ENCODE data around the gene CHEK2.
"Not testable (repeated sequence)": the region's sequence is repeated elsewhere in the genome, so short reads cannot be mapped to it uniquely, and the experiment has no call there.

CHEK2 gene

DNA sequence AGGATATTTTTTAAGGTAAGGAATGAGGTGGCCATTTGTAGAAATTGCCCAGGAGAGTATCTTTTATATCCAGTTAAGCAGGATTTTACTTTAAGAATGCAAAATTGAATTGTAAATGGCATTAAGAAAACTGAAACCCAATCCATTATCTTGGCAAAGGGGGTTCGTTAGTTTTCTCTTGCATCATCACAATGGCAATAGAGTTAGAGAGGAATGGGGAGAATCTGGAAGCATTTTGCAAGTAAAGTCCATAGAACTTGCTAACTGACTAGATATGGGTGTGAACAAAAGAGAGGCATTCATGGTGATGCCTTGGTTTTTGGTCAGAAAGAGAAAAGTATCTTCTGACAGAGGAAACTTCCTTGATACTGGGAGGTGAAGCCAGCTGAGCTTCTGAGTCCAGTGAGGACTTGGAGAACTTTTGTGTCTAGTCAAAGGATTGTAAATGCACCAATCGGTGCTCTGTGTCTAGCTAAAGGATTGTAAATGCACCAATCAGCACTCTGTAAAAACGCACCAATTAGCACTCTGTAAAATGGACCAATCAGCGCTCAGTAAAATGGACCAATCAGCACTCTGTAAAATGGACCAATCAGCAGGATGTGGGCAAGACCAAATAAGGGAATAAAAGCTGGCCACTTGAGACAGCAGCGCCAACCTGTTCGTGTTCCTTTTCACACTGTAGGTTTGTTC is 27.2 kb upstream of the CHEK2 start:
- H3K4me3 ChIP-seq (ENCODE audit: low read length): no peak overlapping the region
- H3K9ac ChIP-seq (ENCODE audit: low read length): no peak overlapping the region
- H3K9me3 ChIP-seq (ENCODE audit: control insufficient read depth, low read length): no peaks in the 10 kb centered on the region
- no peaks in the 10 kb centered on the region for H3K27me3 ChIP-seq (ENCODE audit: control insufficient read depth, insufficient read depth, low read length)
- no peaks in the 10 kb centered on the region for H3K36me3 ChIP-seq (ENCODE audit: control insufficient read depth, insufficient read depth, low read length)
- H3K4me1 ChIP-seq (ENCODE audit: control insufficient read depth, insufficient read depth, low read length): no peaks in the 10 kb centered on the region

DNA sequence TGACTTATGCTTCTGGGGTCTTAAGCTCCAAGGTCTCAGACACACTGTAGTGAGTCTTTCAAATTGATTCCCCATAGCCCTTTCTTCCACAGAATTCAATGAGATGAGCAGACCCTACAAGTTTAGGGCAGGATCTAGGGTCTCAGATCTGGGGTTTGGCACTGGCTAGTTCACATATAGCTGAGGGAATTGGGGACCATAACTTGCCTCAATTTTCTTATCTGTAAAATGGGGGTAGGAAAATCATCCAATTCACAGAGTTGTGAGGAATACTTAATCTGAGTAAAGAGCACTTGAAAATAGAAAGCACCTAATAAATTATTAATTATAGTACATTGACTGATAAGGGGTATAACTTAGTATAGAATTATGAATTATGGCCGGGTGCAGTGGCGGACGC is 25.0 kb upstream of the CHEK2 start:
- Histone ChIP-seq H3K9me3 (ENCODE audit: control insufficient read depth, low read length) (no peaks in the 10 kb centered on the region), H3K4me1 (ENCODE audit: control insufficient read depth, insufficient read depth, low read length) (no peaks in the 10 kb centered on the region), H3K36me3 (ENCODE audit: control insufficient read depth, insufficient read depth, low read length) (no peaks in the 10 kb centered on the region), H3K27me3 (ENCODE audit: control insufficient read depth, insufficient read depth, low read length) (no peaks in the 10 kb centered on the region), H3K4me3 (ENCODE audit: low read length) (no peak overlapping the region), H3K9ac (ENCODE audit: low read length) (no peak overlapping the region)

DNA sequence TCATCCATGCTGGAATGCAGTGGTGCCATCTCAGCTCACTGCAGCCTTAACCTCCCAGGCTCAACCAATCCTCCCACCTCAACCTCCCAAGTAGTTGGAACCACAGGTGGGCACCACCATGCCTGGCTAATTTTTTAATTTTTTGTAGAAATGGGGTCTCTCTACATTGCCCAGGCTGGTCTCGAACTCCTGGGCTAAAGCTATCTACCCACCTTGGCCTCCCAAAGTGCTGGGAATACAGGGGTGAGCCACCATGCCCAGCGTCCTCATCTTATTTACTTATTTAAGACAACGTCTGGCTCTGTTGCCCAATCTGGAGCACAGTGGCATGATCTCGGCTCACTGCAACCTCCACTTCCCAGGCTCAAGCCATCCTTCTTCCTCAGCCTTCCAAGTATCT is 20.4 kb upstream of the CHEK2 start:
- not testable (repeated sequence) for H3K9me3 ChIP-seq (ENCODE audit: control insufficient read depth, low read length); H3K4me3 ChIP-seq (ENCODE audit: low read length); H3K27me3 ChIP-seq (ENCODE audit: control insufficient read depth, insufficient read depth, low read length); H3K4me1 ChIP-seq (ENCODE audit: control insufficient read depth, insufficient read depth, low read length); H3K9ac ChIP-seq (ENCODE audit: low read length); H3K36me3 ChIP-seq (ENCODE audit: control insufficient read depth, insufficient read depth, low read length)

DNA sequence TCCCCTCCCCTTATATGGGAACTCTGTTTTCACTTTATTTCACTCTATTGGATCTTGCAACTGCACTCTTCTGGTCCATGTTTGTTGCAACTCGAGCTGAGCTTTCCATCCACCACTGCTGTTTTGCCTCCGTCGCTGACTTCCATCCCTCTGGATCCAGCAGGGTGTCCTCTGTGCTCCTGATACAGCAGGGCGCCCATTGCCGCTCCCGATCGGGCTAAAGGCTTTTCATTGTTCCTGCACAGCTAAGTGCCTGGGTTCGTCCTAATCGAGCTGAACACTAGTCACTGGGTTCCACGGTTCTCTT is 19.8 kb upstream of the CHEK2 start:
- Histone ChIP-seq H3K9me3 (ENCODE audit: control insufficient read depth, low read length) (no peaks in the 10 kb centered on the region), H3K36me3 (ENCODE audit: control insufficient read depth, insufficient read depth, low read length) (no peaks in the 10 kb centered on the region), H3K4me1 (ENCODE audit: control insufficient read depth, insufficient read depth, low read length) (no peaks in the 10 kb centered on the region), H3K27me3 (ENCODE audit: control insufficient read depth, insufficient read depth, low read length) (no peaks in the 10 kb centered on the region), H3K9ac (ENCODE audit: low read length) (no peak overlapping the region), H3K4me3 (ENCODE audit: low read length) (no peak overlapping the region)

DNA sequence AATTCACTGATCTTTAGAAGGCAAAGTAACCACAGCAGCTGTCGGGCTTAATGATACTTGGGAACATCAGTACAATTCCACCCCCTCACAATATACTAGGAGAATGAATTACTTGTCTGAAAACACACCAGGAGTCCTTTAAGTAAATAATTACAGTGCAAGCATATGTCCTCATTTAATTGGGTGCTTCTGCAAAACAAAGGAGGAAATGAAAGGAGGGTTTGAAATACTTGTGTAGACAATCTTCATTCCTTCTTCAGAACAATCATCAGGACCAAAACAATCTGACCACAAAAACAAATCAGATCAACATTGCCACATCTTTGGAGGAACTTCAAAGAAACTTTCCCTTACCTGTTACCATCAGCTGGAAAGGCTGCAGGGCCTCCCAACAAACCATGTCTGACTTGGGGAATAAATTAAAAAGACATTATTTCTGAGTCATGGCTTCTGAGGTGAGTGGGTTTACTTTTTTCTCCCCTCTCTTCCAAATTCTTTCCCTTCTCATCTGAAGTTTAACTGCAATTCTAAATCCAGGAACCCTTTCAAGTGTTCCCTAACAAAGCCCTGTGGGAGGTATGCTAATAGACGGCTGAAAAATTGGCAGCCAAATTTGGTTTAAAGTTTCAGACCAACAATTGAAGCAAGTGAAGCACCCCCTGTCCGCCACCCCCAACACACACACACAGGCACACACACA is 18.4 kb upstream of the CHEK2 start:
- no peak overlapping the region for H3K4me3 ChIP-seq (ENCODE audit: low read length)

DNA sequence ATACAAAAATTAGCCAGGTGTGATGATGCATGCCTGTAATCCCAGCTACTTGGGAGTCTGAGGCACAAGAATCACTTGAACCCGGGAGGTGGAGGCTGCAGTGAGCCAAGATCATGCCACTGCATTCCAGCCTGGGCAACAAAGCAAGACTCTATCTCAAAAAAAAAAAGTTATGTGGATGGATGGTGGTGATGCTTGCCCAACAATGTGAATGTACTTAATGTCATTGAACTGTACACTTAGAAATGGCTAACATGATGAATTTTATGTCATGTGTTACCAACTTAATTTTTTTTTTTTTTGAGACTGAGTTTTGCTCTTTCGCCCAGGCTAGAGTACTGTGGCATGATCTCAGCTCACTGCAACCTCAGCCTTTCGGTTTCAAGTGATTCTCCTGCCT is 12.9 kb upstream of the CHEK2 start:
- not testable (repeated sequence) for H3K36me3 ChIP-seq (ENCODE audit: control insufficient read depth, insufficient read depth, low read length); H3K9me3 ChIP-seq (ENCODE audit: control insufficient read depth, low read length); H3K4me1 ChIP-seq (ENCODE audit: control insufficient read depth, insufficient read depth, low read length); H3K9ac ChIP-seq (ENCODE audit: low read length); H3K27me3 ChIP-seq (ENCODE audit: control insufficient read depth, insufficient read depth, low read length); H3K4me3 ChIP-seq (ENCODE audit: low read length)

More for the DNA sequence above, 18.4 kb upstream of the CHEK2 start:
- H3K4me1 ChIP-seq (ENCODE audit: control insufficient read depth, insufficient read depth, low read length): no peaks in the 10 kb centered on the region
- no peaks in the 10 kb centered on the region for H3K27me3 ChIP-seq (ENCODE audit: control insufficient read depth, insufficient read depth, low read length)
- no peak overlapping the region for H3K9ac ChIP-seq (ENCODE audit: low read length)
- no peaks in the 10 kb centered on the region for H3K9me3 ChIP-seq (ENCODE audit: control insufficient read depth, low read length)
- H3K36me3 ChIP-seq (ENCODE audit: control insufficient read depth, insufficient read depth, low read length): no peaks in the 10 kb centered on the region

DNA sequence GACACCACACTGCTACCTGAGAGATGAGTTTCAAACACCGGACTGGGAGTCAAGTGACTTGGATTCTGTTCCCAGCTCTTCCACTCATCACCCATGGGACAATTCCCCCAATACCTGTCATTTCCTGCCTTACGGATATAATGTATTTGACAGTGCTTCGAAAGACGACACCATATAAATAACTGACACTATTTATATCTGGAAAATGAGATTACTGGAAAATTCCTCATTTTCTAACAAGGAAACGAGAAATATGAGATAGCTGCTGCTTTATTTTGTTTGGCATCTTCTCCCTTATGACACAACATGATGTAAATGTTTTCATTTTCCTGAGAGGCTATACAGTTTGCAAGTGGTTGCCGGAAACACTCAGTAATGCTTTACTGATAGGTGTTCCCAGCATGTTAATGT is 8.9 kb upstream of the CHEK2 start:
- Histone ChIP-seq H3K9me3 (ENCODE audit: control insufficient read depth, low read length) (no peaks in the 10 kb centered on the region), H3K4me3 (ENCODE audit: low read length) (no peak overlapping the region), H3K9ac (ENCODE audit: low read length) (no peak overlapping the region), H3K36me3 (ENCODE audit: control insufficient read depth, insufficient read depth, low read length) (no peaks in the 10 kb centered on the region), H3K27me3 (ENCODE audit: control insufficient read depth, insufficient read depth, low read length) (no peaks in the 10 kb centered on the region), H3K4me1 (ENCODE audit: control insufficient read depth, insufficient read depth, low read length) (no peaks in the 10 kb centered on the region)

DNA sequence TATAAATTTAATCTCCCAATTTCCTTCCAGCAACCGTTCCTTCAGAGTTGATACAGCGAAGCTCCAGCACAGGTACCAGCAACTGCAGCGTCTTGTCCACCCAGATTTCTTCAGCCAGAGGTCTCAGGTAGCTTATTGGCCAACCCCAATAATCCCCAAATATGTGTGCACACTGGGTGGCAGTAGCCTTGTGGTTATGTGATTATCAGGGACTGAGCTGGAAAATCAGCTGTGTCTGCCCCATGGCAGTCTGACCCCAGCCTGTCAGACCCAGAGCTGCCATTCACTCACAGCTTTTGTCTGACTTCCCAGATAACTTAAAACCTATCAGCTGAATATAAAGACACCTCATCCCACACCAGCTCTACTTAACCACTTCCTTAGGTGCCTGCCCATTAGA is 2.2 kb upstream of the CHEK2 start:
- H3K9me3 ChIP-seq (ENCODE audit: control insufficient read depth, low read length): no peaks in the 10 kb centered on the region
- no peak overlapping the region for H3K9ac ChIP-seq (ENCODE audit: low read length)
- H3K4me1 ChIP-seq (ENCODE audit: control insufficient read depth, insufficient read depth, low read length): no peaks in the 10 kb centered on the region
- H3K27me3 ChIP-seq (ENCODE audit: control insufficient read depth, insufficient read depth, low read length): no peaks in the 10 kb centered on the region
- no peaks in the 10 kb centered on the region for H3K36me3 ChIP-seq (ENCODE audit: control insufficient read depth, insufficient read depth, low read length)
- no peak overlapping the region for H3K4me3 ChIP-seq (ENCODE audit: low read length)

DNA sequence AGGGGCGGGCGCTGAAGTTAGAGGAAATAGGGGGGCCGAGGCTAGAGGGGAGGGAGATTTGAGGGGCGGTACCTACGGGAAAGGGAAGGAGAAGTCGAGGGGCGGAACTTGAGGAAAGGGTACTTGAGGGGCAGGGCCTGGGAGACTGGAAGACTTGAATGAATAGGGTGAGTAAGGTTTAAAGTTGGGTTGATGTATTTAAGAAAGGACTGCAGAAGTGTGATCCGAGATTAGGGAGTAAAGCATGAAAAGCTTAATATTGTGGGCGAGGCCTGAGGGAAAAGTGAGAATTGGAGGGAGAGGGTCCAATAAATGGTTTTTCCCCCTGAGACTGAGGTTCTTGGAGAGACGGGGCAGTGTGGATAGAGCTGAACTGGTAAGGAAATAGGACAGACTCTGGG is 942 bp upstream of the CHEK2 start:
- peak overlapping the region; percentile 99 for H3K4me3 ChIP-seq (ENCODE audit: low read length)
- H3K4me1 ChIP-seq (ENCODE audit: control insufficient read depth, insufficient read depth, low read length): no peaks in the 10 kb centered on the region
- no peaks in the 10 kb centered on the region for H3K27me3 ChIP-seq (ENCODE audit: control insufficient read depth, insufficient read depth, low read length)
- no peaks in the 10 kb centered on the region for H3K36me3 ChIP-seq (ENCODE audit: control insufficient read depth, insufficient read depth, low read length)
- no peaks in the 10 kb centered on the region for H3K9me3 ChIP-seq (ENCODE audit: control insufficient read depth, low read length)
- H3K9ac ChIP-seq (ENCODE audit: low read length): peak overlapping the region; percentile 97

DNA sequence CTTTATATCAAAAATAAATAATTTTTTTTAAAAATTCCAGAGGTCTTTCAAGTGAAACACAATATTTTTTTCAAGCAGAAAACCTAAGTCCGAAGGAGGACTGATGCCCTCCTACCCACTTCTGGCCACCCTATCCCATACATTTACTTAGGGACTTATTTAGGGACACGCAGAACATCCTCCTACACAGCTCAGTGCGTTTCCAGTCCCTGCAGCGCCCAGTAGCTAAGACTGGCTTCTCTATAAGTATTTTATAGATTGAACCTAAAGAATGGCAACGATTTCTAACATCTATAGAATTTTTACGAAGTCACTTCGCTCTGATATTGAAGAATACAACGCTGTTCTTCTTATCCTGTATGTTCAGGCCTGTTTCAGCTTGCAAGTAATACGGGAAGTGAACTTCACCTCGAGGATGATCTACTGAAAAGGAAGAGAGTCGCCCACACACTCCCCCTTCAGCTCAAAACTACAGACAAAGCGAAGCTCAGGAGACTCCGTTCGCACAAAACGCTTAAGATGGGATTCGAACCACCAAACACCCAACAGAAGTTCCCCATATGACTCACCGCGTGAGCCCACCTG is 328 bp downstream of the CHEK2 start:
- H3K9ac ChIP-seq (ENCODE audit: low read length): peak overlapping the region; percentile 97
- H3K27me3 ChIP-seq (ENCODE audit: control insufficient read depth, insufficient read depth, low read length): no peaks in the 10 kb centered on the region
- peak overlapping the region; percentile 99 for H3K4me3 ChIP-seq (ENCODE audit: low read length)
- no peaks in the 10 kb centered on the region for H3K9me3 ChIP-seq (ENCODE audit: control insufficient read depth, low read length)
- no peaks in the 10 kb centered on the region for H3K4me1 ChIP-seq (ENCODE audit: control insufficient read depth, insufficient read depth, low read length)
- no peaks in the 10 kb centered on the region for H3K36me3 ChIP-seq (ENCODE audit: control insufficient read depth, insufficient read depth, low read length)

DNA sequence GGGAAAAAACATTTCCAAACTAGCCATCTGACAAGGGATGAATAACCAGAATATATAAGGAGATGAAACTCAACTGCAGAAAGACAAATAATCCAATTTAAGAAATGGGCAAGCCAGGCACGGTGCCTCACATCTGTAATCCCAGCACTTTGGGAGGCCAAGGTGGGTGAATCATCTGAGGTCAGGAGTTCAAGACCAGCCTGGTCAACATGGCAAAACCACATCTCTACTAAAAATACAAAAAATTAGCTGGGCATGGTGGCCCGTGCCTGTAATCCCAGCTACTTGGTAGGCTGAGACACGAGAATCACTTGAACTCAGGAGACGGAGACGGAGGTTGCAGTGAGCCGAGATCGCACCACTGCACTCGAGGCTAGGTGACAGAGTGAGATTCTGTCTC is 2.7 kb downstream of the CHEK2 start:
- H3K4me1 ChIP-seq (ENCODE audit: control insufficient read depth, insufficient read depth, low read length); H3K36me3 ChIP-seq (ENCODE audit: control insufficient read depth, insufficient read depth, low read length); H3K9me3 ChIP-seq (ENCODE audit: control insufficient read depth, low read length); H3K9ac ChIP-seq (ENCODE audit: low read length); H3K27me3 ChIP-seq (ENCODE audit: control insufficient read depth, insufficient read depth, low read length); H3K4me3 ChIP-seq (ENCODE audit: low read length): not testable (repeated sequence)

DNA sequence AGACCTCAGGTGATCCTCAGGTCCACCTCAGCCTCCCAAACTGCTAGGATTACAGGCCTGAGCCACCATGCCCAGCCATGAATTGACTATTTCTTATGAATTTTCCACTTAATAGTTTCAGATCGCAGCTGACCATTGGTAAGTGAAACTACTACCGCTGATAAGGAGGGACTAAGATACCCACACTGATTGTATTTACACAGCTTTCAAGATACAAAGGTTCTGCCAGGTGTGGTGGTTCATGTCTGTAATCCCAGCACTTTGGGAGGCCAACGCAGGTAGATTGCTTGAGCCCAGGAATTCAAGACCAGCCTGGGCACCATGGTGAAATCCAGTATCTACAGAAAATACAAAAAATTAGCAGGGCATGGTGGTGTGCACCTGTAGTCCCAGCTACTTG is 3.9 kb downstream of the CHEK2 start:
- Histone ChIP-seq H3K9me3 (ENCODE audit: control insufficient read depth, low read length) (no peaks in the 10 kb centered on the region), H3K27me3 (ENCODE audit: control insufficient read depth, insufficient read depth, low read length) (no peaks in the 10 kb centered on the region), H3K9ac (ENCODE audit: low read length) (peak overlapping the region; percentile 12), H3K4me1 (ENCODE audit: control insufficient read depth, insufficient read depth, low read length) (no peaks in the 10 kb centered on the region), H3K4me3 (ENCODE audit: low read length) (no peak overlapping the region), H3K36me3 (ENCODE audit: control insufficient read depth, insufficient read depth, low read length) (no peaks in the 10 kb centered on the region)

All from mucosa of stomach (tissue), 1 donor.